ENCODE measurements around the gene RPAP2.
A peak's percentile ranks its signal among the peaks of the same experiment; 100 is the strongest.
"Not testable (repeated sequence)": the region's sequence is repeated elsewhere in the genome, so short reads cannot be mapped to it uniquely, and the experiment has no call there.

Gene RPAP2

DNA sequence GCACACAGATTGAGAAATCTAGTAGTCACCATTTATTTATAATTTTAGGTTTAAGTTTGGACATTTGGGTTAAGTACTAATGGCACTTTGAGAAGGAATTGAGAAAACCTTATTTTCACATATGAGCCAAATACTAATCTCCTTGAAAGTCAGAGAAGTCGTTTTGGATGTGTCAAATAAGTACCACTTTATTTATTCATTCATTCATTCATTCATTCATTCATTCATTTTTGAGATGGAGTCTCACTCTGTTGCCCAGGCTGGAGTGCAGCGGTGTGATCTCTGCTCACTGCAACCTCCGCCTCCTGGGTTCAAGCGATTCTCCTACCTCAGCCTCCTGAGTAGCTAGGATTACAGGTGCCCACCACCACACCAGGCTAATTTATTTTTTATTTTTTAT lies 79.1 kb downstream of the RPAP2 start:
- not testable (repeated sequence) for DNase-seq

GRCh38 chr1:92380867-92381266 lies 82.0 kb downstream of the RPAP2 start:
- no peak for DNase-seq

- not testable (repeated sequence) for DNase-seq
Observed at GRCh38 chr1:92393966-92394365, 95.1 kb downstream of the RPAP2 start.

DNA sequence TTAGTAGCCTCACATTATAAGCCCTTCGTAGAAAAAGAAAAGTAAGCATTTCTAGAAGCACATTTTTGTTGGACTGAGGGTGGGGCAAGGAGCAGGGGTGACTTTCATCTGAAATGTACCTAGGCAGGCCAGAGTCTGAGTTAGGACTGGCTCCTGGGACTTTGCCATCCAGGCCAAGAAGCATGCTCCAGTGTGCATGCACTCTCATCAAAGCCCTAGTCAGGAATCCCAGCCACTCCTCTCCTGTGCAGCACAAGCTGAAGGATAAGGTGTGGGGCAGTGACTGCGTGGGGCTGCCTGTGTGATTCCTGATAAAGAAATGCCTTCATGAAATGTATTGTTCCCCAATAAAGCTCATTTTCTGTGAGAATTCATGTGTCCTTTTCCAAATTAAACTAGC lies 99.7 kb downstream of the RPAP2 start:
- DNase-seq: no peak

DNA sequence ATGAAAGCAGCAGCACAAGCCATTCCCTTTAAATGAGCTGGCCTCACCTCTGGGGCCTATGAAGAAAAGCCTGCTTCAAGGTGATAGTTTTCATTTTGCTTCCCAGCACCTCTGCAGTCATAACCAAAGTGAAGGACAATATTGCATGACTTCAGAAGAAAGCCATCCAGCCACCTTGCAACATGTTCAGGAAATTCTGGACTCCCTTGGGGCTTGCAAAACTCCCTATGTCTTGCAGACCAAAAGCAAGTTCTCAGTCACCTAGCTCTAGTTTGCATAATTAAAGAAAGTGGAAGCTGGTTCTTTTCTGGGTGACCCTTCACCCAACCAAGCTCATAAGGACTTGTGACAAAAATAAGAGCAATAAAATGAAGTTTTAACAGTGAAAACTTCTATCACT lies 100.2 kb downstream of the RPAP2 start:
- DNase-seq: no peak

DNA sequence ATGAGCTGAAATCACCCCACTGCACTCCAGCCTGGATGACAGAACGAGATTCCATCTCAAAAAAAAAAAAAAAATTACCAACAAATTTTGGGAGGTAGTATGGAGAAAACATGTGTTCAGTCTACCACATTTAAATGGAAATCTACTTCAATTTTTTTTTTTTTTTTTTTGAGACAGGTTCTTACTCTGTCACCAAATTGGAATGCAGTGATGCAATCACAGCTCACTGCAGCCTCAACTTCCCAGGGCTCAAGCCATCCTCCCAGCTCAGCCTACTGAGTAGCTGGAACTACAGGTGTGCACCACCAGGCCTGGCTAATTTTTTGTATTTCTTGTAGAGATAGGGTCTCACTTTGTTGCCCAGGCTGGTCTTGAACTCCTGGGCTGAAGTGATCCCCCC lies 105.8 kb downstream of the RPAP2 start:
- no peak for DNase-seq

DNA sequence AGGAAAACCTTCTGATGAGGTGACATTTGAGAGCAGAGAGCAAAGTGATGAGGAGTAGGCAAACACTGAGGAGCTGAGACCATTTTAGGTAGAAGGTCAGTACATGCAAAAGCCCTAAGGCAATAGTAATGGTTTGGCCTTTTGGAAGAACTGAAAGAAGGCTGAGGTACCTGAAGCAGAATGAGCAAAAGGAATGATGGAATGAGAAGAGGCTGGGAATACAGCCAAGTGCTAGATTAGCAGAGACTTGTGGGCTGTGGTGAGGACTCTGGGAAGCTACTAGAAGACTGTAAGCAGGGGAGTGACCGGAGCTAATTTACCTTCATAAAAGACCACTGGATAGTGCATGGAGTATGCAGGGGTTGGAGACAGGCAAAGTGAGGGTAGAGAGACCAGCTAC lies 110.0 kb downstream of the RPAP2 start:
- no peak for DNase-seq

DNA sequence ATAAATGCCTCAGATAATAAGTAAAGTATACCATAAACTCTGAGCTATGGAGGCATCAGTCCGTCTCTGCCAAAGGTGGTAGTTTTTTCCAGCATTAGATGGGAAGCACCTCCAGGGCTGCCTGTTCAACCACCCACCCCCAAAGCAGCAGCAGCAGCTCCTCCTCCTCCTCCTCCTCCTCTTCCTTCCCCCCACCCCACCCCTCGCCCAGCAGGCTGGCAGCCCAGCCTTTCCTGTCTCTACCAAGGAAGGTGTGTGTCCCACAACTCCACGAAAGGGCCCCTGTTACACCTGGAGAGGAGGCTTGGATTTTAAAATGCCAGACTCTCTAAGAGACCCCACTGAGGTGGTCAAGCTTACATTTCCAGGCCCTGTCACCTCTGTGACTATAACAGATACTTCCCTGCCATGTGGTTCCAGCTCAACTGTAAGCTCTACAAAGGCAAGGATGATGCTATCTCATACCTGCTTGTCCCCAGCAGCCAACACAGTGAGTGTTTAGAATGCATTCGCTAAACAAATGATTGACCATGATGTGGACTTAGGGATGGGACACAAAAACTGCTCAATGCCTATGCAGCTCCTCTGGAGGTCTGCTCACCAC lies 111.2 kb downstream of the RPAP2 start:
- DNase-seq: no peak

- no peak for DNase-seq
Observed at GRCh38 chr1:92410706-92411105, 111.8 kb downstream of the RPAP2 start.

- no peak for DNase-seq
Observed at GRCh38 chr1:92411511-92411910, 112.7 kb downstream of the RPAP2 start.

DNA sequence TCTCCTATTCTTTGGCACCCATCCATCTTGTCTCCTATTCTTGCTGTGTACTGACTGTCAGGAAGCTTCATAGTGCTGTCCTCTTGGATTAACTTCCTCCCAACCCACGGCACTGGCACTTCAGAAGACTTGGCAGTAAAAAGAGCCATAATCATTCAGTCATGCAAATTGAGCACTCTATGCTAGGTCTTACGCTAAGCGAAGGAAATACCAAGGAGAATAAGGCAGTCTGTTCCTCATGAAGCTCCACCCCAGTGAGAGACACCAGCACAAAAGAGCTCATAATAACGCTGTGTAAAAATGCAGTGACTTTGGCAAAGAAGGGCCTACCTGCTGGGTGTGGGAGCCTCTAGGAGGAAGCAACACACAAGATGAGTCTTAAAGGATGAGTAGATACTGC lies 120.8 kb downstream of the RPAP2 start:
- no peak for DNase-seq

GRCh38 chr1:92424381-92424780 lies 125.5 kb downstream of the RPAP2 start:
- no peak for DNase-seq

GRCh38 chr1:92425617-92426016 lies 126.8 kb downstream of the RPAP2 start:
- DNase-seq: no peak

DNA sequence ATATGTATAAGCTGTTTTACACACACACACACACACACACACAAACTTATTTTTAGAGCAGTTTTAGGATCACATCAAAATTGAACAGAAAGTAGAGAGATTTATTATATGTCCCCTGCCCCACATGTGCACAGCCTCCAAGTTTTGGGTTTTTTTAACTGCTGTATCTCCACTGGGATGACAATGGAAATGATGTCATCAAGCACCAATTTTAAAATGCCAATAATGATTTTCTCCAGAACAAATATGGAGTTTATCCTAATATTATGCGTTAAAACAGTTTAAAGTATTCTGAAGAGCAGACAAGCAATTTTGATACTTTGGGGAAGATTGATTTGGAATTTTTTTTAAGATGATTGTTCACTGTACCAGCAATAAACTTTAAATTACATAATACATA lies 131.2 kb downstream of the RPAP2 start:
- DNase-seq: no peak

- not testable (repeated sequence) for DNase-seq
Observed at GRCh38 chr1:92434572-92434971, 135.7 kb downstream of the RPAP2 start.

GRCh38 chr1:92439291-92439690 lies 140.4 kb downstream of the RPAP2 start:
- DNase-seq: no peak

- no peak for DNase-seq
Observed at GRCh38 chr1:92441316-92441696, 142.4 kb downstream of the RPAP2 start.

GRCh38 chr1:92441697-92442342 lies 143.0 kb downstream of the RPAP2 start:
- DNase-seq: peak; percentile 43

- DNase-seq: no peak
Observed at GRCh38 chr1:92442351-92442750, 143.5 kb downstream of the RPAP2 start.

GRCh38 chr1:92443893-92444292 lies 145.0 kb downstream of the RPAP2 start:
- no peak for DNase-seq

GRCh38 chr1:92444351-92444750 lies 145.5 kb downstream of the RPAP2 start:
- no peak for DNase-seq

DNA sequence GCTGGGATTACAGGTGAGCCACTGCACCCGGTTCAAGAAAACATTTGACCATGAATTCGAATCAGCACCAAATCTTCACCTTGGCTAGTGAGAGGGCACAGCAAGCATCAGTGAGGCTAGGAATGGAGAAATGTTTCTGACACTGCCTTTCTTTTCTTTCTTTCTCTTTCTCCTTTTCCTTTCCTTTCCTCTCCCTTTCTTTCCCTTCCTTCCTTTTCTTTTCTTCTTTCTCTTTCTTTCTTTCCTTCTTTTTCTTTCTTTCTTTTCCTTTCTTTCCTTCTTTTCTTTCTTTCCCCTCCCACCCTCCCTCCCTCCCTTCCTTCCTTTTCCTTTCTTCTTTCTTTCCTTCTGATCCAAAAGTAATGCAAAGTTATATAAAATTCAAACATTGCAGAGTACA lies 147.0 kb downstream of the RPAP2 start:
- DNase-seq: no peak

GRCh38 chr1:92446546-92446945 lies 147.7 kb downstream of the RPAP2 start:
- DNase-seq: no peak

DNA sequence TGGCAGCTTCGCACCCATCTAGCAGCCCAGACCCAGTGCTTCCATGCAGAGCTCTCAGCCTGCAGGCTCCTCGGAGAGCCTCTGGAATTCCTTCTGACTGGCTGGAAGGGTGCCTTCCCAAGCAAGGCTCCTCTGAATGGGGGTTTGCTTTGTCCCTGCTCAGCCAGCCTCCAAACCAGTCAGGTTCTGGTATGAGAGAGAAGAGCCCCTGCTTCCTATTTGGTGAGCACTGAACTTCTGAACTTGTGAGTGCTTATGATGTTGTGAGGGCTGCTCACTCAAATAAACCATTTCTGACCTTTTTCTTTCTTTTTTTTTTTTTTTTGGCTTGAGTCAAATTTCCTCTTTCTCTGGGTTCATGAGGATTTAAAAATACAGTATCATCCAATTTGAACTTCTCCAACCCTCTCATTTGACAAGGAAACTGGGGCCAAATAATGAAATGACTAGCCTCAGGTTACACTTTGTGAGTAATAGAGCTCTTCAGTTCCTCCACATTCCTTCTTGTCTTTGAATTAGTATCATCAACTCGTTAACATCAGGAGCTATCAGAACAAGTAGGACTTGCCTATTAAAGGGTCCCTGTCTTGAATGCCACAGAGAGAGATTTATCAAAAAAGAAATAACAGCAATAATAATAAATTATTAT lies 148.3 kb downstream of the RPAP2 start:
- no peak for DNase-seq

DNA sequence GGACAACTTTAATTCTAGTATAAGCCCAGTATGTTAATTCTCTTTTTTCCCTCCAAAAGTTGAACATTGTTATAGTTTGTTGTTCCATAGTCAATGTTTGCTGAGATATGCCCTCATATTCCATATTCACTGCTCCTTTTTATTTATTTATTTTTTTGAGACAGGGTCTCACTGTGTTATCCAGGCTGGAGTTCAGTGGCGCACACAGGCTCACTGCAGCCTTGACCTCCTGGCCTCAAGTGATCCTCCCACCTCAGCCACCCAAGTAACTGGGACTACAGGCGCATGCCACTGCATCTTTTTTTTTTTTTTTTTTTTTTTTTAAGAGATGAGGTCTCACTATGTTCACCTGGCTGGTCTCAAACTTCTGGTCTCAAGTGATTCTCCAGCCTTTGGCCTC lies 149.1 kb downstream of the RPAP2 start:
- no peak for DNase-seq
